HAP-1 (cell line): Measurements from ENCODE around the gene LRRC45.

ENCODE experiments used
- DNase-seq, 2 experiments: peaks; one replicate each; pipeline ENCODE4 v3.0.0-alpha.2; 2016 to 2020; ENCODE audit warnings: low spot score in 2 of 2
- H3K27me3 ChIP-seq: fragments of 250-450 bp; sonication (Bioruptor Pico); 2 replicates; pipeline ENCODE4 v1.5.1; 2020; ENCODE audit warnings: low read depth, mild to moderate bottlenecking, moderate library complexity
- H3K36me3 ChIP-seq: fragments of 250-450 bp; sonication (Bioruptor Pico); replicated peaks from 2 replicates; pipeline ENCODE4 v1.5.1; 2020; ENCODE audit warnings: mild to moderate bottlenecking
- H3K4me1 ChIP-seq: fragments of 250-450 bp; sonication (Bioruptor Pico); 2 replicates; pipeline ENCODE4 v1.5.1; 2020; ENCODE audit warnings: mild to moderate bottlenecking
- H3K4me3 ChIP-seq: fragments of 250-450 bp; sonication (Bioruptor Pico); 2 replicates; pipeline ENCODE4 v1.5.1; 2020; ENCODE audit warnings: mild to moderate bottlenecking, moderate library complexity
- H3K9me3 ChIP-seq: fragments of 250-450 bp; sonication (Bioruptor Pico); 2 replicates; pipeline ENCODE4 v1.5.1; 2020; ENCODE audit warnings: mild to moderate bottlenecking, moderate library complexity
- in situ Hi-C: fragments of 300-500 bp; cut with MboI; formaldehyde crosslinking; loops from 3 replicates; pipeline ENCODE4 v1.14.3; 2020; ENCODE audit warnings: low sequenced_read_pairs, inconsistent platforms, mixed read lengths

The LRRC45 gene

GRCh38 chr17:81987161-81987770 lies 35.8 kb upstream of the LRRC45 start:
- no peak for DNase-seq
- Histone ChIP-seq H3K4me3 (no peak overlapping the region), H3K27me3 (no peaks in the 10 kb centered on the region), H3K9me3 (no peaks in the 10 kb centered on the region), H3K4me1 (no peaks in the 10 kb centered on the region), H3K36me3 (peaks cover 14% of the 10 kb centered on the region)
- in situ Hi-C loops = no loop called here

- H3K27me3 ChIP-seq = no peaks in the 10 kb centered on the region
- H3K9me3 ChIP-seq = no peaks in the 10 kb centered on the region
- no peaks in the 10 kb centered on the region for H3K4me1 ChIP-seq
- H3K36me3 ChIP-seq = no peaks in the 10 kb centered on the region; the same call in 1 of the 2 replicates
- H3K4me3 ChIP-seq = no peak overlapping the region
- in situ Hi-C loops = no loop called here
- DNase-seq = no peak
These were observed 32.0 kb upstream of the LRRC45 start for GRCh38 chr17:81990836-81991683.

- Histone ChIP-seq H3K4me3 (no peak overlapping the region), H3K9me3 (no peaks in the 10 kb centered on the region), H3K4me1 (no peaks in the 10 kb centered on the region), H3K27me3 (no peaks in the 10 kb centered on the region), H3K36me3 (no peaks in the 10 kb centered on the region; the same call in 1 of the 2 replicates)
- in situ Hi-C loops = no loop called here
- DNase-seq = peak in 1 of 2 experiments; percentile 55
These were observed 31.3 kb upstream of the LRRC45 start for GRCh38 chr17:81991684-81992305.

- in situ Hi-C loops = no loop called here
- H3K4me3 ChIP-seq = no peak overlapping the region
- H3K9me3 ChIP-seq = no peaks in the 10 kb centered on the region
- no peak for DNase-seq
- H3K36me3 ChIP-seq = no peaks in the 10 kb centered on the region; the same call in 1 of the 2 replicates
- no peaks in the 10 kb centered on the region for H3K27me3 ChIP-seq
- no peaks in the 10 kb centered on the region for H3K4me1 ChIP-seq
These were observed 30.6 kb upstream of the LRRC45 start for GRCh38 chr17:81992306-81993102.

GRCh38 chr17:81993729-81994592 lies 29.1 kb upstream of the LRRC45 start:
- H3K4me1 ChIP-seq = no peaks in the 10 kb centered on the region
- no peaks in the 10 kb centered on the region for H3K9me3 ChIP-seq
- H3K4me3 ChIP-seq = no peak overlapping the region
- H3K27me3 ChIP-seq = no peaks in the 10 kb centered on the region
- in situ Hi-C loops = no loop called here
- DNase-seq = no peak
- no peaks in the 10 kb centered on the region for H3K36me3 ChIP-seq

DNA sequence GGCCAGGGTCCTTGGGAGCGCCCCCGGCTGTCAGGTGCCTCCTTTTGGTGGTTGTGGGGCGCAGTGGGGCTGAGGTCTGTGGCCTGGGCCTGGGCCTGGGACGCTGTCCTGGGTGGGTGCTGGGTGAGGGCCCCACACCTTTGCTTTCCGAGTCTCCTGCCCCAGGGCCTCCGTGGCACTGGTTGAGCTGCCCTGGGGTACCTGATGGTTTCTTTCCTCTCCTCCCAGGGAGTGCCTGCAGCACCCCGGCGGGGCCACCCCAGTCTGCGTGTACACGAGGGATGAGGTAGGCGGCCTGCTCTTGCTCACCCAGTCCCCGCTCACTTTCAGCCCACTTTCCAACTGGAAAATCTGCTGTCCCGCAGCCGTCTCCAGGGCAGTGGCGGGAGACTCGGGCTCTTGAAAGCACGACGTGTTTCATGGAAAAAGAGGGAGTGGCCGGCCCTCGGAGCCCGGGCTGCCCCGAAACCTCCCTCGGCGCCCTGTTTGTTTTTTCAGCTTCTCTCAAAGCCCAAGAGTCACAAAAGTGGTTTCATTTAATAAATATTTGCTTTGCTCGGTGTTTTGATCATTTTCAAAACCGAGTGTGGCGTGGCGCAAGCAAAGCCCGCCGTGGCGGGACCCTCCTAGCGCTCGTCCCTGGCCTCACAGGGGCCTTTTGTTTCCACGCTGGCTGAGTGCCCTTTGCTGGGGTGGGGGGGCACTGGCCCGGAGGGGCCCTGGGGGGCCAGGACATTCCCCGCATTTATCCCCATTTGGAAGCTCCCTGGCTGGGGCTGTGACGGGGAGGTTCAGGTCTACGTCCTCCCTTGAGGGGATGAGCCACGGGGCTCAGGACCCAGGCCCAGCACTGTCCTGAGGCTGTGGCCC lies 28.3 kb upstream of the LRRC45 start:
- in situ Hi-C loops = no loop called here
- Histone ChIP-seq H3K4me3 (no peak overlapping the region), H3K36me3 (no peaks in the 10 kb centered on the region), H3K27me3 (no peaks in the 10 kb centered on the region), H3K9me3 (no peaks in the 10 kb centered on the region), H3K4me1 (no peaks in the 10 kb centered on the region)
- DNase-seq = no peak

DNA sequence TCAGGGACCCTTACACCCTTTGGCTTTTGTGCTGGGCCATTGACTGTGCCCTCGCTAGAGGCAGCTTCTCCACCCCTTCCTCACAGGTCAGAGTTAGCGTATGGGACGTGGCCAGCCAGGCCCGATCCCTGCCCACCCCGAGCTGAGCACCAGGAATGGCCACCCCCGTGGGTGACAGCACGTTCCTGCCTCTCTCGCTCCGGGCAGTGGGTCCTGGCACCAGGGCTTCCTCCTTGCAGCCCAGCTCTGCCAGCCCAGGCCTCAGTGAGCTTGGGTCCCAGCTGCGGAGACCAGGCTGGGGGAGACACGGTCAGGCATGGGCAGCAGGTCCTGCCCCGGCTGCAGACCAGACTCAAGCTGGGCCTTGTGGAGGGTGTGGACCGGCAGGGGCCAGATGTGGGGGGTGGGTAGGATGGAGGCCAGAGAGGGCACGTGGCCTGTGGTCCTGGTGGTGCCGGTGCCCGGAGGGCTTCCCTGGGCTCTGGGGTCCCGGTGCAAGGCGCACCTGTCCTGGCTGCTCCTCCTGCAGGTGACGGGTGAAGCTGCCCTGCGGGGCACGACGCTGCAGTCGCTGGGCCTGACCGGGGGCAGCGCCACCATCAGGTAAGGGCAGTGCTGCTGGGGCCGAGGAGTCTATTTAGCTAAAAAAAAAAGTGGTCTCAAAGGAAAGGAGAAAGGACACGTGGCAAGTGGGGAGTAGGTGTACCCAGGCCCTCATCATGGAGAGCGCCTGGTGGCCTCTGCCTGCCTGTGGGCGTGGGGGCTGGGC lies 27.5 kb upstream of the LRRC45 start:
- in situ Hi-C loops = no loop called here
- Histone ChIP-seq H3K4me3 (no peak overlapping the region), H3K36me3 (no peaks in the 10 kb centered on the region), H3K27me3 (no peaks in the 10 kb centered on the region), H3K4me1 (no peaks in the 10 kb centered on the region), H3K9me3 (no peaks in the 10 kb centered on the region)
- no peak for DNase-seq

- no peaks in the 10 kb centered on the region for H3K4me1 ChIP-seq
- in situ Hi-C loops = no loop called here
- no peaks in the 10 kb centered on the region for H3K36me3 ChIP-seq
- no peaks in the 10 kb centered on the region for H3K27me3 ChIP-seq
- no peak overlapping the region for H3K4me3 ChIP-seq
- no peaks in the 10 kb centered on the region for H3K9me3 ChIP-seq
- no peak for DNase-seq
These were observed 26.8 kb upstream of the LRRC45 start for GRCh38 chr17:81996232-81996756.

DNA sequence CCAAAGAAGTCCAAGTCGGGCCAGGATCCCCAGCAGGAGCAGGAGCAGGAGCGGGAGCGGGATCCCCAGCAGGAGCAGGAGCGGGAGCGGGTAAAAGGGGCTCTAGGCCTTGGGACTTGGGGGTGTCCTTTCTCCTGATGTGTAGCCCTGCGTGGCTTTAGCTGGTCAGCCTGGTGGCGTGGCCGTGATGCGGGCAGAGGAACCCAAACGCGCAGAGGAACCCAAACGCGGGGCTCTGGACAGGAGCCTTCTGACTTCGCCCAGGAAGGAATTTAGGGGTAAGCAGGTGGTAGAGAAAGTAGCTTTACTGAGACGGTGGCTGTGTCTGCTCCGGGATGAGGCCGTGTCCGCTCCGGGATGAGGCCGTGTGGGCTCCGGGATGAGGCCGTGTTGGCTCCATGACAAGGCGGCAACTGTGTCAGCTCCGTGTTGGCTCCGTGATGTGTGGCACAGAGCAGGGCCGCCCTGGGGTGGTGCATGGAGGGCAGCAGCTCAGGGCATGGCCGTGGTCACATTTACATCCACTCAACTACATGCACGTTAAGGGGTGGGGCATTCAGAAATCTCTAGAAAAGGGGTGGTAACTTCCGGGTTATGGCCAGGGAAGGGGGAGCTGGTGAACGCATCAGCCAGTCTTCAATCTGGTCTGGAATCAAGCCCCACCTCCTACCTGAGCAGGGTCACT lies 26.2 kb upstream of the LRRC45 start:
- no peaks in the 10 kb centered on the region for H3K4me1 ChIP-seq
- H3K27me3 ChIP-seq = no peaks in the 10 kb centered on the region
- DNase-seq = no peak
- H3K9me3 ChIP-seq = no peaks in the 10 kb centered on the region
- no peaks in the 10 kb centered on the region for H3K36me3 ChIP-seq
- H3K4me3 ChIP-seq = no peak overlapping the region
- in situ Hi-C loops = no loop called here

DNA sequence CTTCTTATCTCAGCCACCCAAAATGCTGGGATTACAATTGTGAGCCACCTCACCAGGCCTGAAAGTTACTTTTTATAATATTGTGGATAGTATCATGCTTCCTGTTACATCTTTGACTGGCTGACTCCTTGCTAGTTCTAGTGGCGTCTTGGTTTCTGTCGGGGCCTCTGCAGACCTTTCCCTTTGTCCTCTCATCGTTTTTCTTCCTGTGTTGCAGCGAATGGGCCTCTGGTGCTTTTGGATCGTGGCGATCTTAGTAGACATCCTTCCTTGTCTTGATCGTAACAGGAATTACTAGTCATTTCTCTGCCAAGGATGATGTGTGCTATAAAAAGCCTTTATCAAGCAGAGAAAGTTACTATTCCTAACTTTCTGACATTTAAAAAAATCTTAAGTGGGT lies 24.9 kb upstream of the LRRC45 start:
- Histone ChIP-seq H3K36me3 (no peaks in the 10 kb centered on the region), H3K4me3 (no peak overlapping the region), H3K9me3 (no peaks in the 10 kb centered on the region), H3K4me1 (no peaks in the 10 kb centered on the region), H3K27me3 (no peaks in the 10 kb centered on the region)
- DNase-seq = no peak
- in situ Hi-C loops = no loop called here

DNA sequence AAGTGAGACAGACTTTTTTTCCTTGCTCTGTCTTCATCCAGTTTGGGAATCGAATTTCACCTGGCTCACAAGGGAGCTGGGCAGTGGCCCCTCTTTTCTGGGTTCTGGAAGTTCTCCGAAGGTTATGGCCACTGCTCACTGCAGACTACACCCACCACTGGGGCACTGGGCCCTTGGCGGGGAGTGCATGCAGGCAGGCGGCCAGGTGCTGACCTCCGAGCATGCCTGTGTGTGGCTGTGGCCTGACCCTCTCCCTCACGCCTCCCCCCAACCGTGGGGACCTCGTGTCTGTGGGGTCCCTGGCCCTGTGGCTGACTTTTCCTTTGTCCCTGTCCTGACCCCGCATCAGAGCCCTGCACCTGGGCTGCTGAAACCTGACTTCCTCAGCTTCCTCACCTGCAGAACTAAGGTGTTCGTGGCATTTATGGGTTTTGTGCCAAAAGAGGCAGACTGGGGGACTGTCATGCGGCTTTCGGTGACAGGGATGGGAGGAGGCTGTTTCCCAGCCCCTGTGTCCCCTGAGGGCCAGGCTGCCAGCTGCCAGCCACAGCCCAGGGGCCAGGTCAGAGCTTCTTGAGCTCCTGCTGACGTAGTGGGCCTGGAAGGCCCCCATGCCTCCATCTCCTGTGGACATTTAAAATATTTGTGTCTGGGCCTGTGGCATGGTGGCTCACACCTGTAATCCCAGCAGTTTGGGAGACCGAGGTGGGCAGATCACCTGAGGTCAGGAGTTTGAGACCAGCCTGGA lies 24.2 kb upstream of the LRRC45 start:
- in situ Hi-C loops = no loop called here
- Histone ChIP-seq H3K36me3 (no peaks in the 10 kb centered on the region), H3K4me1 (no peaks in the 10 kb centered on the region), H3K27me3 (no peaks in the 10 kb centered on the region), H3K9me3 (no peaks in the 10 kb centered on the region), H3K4me3 (no peak overlapping the region)
- no peak for DNase-seq
